Right lung (tissue), 5 donors: Measurements from ENCODE around the gene GPC5. TPM values are rescaled to one million over a fixed set of nuclear protein-coding genes. Genes with fewer than 3 reads are reported as not detected.
A peak's percentile ranks its signal among the peaks of the same experiment; 100 is the strongest.

ENCODE experiments used
- DNase-seq, 2 donors: peaks; one replicate each; pipeline ENCODE4 v3.0.0-alpha.2; 2013
- polyA plus RNA-seq, 5 donors: library from polyadenylated mRNA; unstranded; fragments of 120-200 nt; gene quantifications; one replicate each; pipeline versions ENCODE4 v1.2.1 to v1.2.3, GENCODE V29; 2013; ENCODE audit warnings: inconsistent platforms in 1 of 5, low replicate concordance in 1 of 5; ENCODE audit not compliant: insufficient read length in 5 of 5, insufficient read depth in 1 of 5

The GPC5 gene
- polyA plus RNA-seq, 5 donors: 9.2 to 17.3 (median 14.9) TPM

GRCh38 chr13:92158346-92158745, 759.9 kb downstream of the GPC5 start:
- no peak for DNase-seq

GRCh38 chr13:92164822-92165221, 766.4 kb downstream of the GPC5 start:
- no peak for DNase-seq

- no peak for DNase-seq
Observed at GRCh38 chr13:92172191-92172590, 773.8 kb downstream of the GPC5 start.

- DNase-seq: no peak
Observed at GRCh38 chr13:92173254-92173653, 774.8 kb downstream of the GPC5 start.

- peak; percentile 36 to 42 for DNase-seq
Observed at GRCh38 chr13:92175330-92175729, 776.9 kb downstream of the GPC5 start.

DNA sequence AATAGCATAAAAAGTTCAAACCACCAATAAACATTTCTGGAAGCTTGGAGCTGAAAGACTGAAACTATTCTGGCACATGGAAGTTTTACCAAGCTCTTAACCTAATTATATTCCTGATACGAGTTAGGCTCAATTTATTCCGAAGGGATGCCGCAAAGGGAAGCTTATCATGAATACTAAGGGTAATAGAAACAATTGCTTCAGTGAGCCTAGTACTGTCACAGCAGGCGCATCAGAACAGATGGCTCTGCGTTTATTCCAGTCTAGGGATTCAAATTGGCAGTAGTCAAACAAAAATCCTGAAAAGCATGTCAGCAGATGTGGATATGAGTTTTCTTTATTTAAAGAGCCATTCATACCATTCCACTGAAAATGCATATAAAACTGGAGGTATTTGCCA, 779.5 kb downstream of the GPC5 start:
- no peak for DNase-seq

GRCh38 chr13:92179223-92179622, 780.8 kb downstream of the GPC5 start:
- DNase-seq: no peak

DNA sequence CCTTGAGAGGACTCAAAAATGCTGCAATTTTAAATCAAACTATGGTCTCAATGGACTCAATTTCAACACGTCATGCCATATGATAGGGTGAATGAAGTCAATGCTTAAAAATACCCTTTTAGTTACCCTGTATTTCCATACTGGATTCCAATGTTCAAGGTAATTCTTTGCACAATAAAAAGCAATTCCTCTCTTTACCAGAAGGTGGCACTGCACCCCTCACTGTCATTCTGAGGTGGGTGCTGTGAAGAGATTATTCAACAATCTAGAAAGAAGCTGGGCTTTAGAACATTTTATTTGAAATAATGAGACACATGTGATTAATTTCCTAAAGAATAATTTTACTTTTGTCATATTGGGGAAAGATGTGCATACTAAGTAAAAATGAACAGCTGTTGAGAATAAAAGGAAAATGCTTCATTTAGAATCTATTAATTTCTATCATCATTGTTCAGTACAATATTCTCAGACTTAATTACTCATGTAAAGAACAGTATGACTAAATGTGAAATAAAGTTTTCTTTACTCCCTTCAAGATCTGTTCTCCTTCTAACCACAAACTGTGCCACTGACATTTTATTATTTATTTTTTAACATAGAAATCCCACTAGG, 789.1 kb downstream of the GPC5 start:
- DNase-seq: peak; percentile 18 to 25

- no peak for DNase-seq
Observed at GRCh38 chr13:92188574-92188973, 790.2 kb downstream of the GPC5 start.

DNA sequence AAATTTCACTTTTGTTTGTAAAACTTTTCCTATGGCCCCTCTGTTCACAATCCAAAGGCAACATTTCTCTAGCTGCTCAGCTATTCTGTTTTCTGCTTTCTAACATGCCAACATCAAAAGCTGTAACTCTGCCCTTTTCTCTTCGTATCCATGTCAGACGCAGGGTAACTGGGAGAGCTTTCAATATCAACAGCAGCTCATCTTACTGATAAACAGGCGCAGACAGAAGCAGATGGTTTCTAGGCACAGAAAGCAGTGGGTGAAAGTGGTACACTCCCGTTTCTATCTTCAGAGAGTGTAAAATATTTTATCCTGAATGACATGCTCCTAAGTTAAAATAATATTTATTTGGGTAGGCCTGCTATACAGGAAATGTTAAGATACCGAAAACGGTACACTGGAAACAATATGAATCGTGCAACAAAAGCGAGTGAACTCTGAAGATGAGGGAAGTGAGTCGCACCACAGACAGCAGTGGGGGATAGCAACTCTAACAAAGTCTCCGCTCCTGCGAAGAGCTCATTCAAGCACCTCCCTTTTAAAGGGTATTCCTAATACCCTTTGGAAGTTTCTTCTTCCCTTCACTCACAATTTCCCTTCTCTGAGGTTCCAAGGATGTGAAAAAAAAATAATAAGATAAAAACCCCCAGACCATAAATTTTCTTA, 798.3 kb downstream of the GPC5 start:
- DNase-seq: no peak

DNA sequence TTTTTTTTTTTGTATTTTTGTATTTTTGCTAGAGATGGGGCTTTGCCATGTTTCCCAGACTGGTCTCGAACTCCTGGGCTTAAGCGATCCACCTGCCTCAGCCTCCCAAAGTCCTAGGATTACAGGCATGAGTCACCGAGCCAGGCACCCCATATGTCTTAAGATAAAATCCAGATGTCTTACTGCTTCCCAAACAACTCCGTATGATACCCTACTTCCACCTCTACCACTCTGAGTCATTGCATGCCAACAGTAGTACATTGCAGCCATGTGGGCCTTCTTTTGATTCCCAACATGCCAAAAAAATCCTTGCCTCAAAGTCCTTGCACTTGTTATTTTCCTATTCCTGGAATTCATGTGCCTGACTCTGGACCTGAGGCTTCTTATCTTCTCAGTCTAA, 799.2 kb downstream of the GPC5 start:
- DNase-seq: no peak

DNA sequence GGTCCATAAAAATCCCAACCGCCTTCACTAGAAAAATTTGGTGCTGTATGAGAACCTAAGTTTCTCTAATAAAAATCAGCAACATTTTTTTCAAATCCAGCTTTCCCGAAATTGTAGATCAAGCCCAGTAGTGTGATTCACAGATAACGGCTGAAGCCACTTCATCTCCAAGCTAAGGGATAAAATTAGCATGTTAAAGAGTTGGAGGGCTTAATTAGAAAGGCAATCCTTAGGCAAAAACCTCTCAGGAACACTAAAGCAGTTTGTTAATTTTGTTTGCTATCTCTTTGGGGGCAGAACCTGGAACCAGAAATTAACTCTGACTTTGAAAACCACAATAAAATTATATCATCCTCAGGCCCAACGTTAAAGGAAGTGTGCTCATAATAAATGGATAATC, 820.2 kb downstream of the GPC5 start:
- no peak for DNase-seq

DNA sequence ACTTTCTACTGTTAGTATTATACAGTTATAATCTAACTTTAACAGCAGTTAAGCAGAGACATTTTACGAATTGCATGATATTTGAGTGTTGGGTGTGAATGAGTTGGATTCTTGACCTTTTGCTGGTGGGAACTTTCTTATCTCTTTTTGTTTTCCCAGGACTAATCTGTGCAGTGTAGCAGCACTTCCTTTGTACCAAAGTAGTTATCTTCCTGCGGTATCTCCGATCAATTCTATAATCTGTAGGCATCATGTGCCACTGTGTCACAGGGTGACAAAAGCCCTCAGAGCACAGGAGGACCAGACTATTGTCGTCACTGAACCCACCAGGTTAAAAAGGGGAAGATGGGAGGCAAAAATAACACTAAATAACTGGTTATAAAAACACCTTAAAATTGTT, 823.5 kb downstream of the GPC5 start:
- DNase-seq: no peak

GRCh38 chr13:92224052-92224821, 825.8 kb downstream of the GPC5 start:
- DNase-seq: no peak

DNA sequence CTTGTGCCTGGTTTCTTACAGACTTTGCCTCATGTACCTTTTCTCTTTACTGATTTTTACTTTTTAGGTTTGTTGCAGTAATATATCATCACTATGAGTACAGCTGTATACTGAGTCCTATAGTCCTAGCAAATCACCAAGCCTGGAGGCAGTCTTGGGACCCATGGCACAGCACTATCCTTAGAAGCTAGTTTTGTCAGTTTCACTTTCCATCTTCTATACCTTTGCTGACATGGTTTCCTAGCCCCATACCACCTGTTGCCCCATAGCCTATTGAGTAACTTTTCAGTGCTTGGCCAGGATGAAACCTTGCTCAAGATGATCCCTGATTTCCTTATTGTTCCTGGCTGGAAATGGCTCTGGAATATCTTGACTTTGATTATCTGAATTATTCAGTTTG, 826.4 kb downstream of the GPC5 start:
- DNase-seq: no peak

DNA sequence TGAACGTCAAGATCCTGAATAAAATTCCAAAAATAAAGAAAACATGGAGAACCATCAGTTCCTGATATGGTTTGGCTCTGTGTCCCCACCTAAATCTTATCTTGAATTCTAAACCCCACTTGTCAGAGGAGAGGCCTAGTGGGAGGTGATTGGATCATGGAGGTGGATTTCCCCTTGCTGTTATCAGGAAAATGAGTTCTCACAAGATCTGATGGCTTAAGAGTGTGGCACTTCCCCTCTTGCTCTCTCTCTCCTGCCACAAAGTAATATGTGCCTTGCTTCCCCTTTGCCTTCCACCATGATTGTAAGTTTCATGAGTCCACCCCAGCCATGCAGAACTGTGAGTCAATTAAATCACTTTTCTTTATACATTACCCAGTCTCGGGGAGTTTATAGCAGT, 827.4 kb downstream of the GPC5 start:
- DNase-seq: no peak

DNA sequence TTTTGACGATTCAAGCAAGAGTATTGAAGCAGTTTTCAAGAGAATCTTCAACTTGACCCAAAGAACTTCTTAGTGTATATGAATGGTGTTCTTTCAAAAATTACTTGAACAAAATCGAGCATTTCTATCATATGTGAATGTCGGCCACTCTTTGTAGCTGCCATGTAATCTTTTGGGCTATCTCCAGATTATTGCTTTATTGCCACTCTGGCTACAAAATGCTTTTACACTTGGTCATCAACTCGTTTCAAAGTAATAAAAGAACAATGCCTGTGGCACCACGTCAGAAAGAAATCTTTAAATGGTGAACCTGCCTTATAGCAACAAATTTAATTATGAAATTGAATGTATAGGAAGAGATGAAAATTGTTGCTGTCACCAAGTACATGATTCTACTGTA, 834.5 kb downstream of the GPC5 start:
- DNase-seq: no peak

- DNase-seq: peak; percentile 17 to 28
Observed at GRCh38 chr13:92251671-92252210, 853.3 kb downstream of the GPC5 start.

GRCh38 chr13:92255526-92255925, 857.1 kb downstream of the GPC5 start:
- peak; percentile 52 to 65 for DNase-seq

GRCh38 chr13:92256211-92256610, 857.8 kb downstream of the GPC5 start:
- DNase-seq: no peak

- no peak for DNase-seq
Observed at GRCh38 chr13:92259046-92259445, 860.6 kb downstream of the GPC5 start.

DNA sequence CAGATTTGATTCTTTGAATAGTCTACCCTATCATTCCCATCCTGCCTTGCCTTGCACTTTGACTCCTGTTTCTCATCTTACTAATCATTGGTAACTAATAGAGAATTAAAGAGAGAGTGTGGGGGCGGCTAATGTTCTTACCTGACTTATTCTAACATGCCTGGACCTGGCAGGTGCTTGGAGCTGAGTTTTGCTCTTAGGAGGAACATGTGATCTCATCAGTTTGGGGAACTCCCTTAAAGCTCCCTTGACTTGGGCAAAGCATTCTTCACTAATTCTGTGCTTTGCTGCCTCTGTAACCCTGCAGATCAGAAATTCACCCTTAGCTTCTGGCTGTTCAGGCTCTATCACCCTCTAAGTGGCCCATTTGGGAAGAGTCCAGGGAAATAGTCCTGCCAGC, 861.1 kb downstream of the GPC5 start:
- DNase-seq: no peak

DNA sequence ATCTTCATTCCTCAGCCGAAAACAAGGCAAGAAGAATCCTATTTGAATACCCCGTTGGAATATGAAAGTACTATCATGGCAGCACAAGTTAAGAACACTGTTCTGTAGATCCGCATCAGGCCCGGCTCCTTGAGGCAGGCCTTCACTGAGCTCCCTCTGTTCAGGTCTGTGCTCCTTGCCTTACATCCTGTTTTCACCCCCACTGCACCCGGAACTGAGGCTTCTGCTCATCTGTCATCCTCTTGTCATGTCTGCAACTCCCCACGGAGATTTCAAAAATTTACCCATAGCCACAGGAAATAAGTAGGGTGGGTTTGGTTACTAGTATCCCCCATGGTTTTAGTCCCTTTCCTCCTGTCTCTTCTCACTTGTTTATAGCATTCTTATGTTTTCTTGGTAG, 861.9 kb downstream of the GPC5 start:
- no peak for DNase-seq
